Camera-type eye (tissue), 1 donor: ENCODE results near the gene SEMA3F. TPM values are rescaled to one million over a fixed set of nuclear protein-coding genes. Genes with fewer than 3 reads are reported as not detected.

ENCODE experiments used
- total RNA-seq: library from RNA; depleted of rRNA; stranded (reverse); fragments of >200 nt; gene quantifications from one replicate; pipeline ENCODE4 v1.2.3, GENCODE V29; 2014

SEMA3F gene
- 60.7 TPM for total RNA-seq

DNA sequence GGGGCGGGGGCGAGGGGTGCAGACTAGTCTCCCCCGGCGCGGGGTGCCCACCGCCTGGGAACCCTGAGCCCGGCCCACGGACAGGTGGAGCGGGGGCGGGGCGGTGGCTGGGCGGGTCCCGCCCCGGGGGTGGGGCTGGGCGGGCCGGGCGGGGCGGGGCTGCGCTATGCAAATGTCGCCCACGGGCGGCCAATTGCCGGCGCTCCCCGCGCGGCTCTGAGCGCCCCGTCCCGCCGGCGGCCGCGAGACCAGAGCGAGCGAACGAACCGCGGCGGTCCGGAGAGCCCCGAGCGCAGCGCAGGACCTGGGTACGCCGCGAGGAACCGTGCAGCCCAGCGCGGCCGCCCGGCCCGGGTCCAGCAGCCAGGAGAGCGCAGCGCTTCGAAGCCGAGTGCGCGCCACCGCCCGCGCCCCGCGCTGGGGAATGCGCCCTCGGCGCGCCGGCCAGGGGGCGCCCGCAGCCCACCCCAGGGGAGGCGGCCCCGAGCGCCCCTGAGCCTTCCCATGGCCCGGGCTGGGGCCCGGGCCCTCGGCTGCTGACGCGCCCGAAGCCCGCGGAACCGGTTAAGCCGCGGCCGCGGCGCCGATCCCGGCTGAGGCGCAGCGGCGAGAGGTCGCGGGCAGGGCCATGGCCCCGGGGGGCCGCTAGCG, at the start of gene SEMA3F:
Gene SEMA3F, plus strand, starts transcription at position 485 of the 651 bp plus-strand sequence. CDS start 4,299 bp downstream, outside the sequence.

DNA sequence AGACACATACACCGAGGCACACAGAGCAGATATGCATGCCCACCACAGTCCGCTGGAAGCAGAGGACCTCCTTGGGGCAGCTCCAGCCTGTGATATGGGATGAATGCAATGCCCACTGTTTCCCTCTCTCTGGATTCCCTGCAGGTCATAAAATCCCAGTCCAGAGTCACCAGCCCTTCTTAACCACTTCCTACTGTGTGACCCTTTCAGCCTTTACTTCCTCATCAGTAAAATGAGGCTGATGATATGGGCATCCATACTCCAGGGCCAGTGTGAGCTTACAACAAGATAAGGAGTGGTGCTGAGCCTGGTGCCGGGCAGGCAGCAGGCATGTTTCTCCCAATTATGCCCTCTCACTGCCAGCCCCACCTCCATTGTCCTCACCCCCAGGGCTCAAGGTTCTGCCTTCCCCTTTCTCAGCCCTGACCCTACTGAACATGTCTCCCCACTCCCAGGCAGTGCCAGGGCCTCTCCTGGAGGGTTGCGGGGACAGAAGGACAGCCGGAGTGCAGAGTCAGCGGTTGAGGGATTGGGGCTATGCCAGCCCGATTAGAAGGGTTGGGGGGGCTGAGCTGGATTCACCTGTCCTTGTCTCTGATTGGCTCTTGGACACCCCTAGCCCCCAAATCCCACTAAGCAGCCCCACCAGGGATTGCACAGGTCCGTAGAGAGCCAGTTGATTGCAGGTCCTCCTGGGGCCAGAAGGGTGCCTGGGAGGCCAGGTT, 36.0 kb downstream of the SEMA3F start, which contains the start of gene GNAT1:
Gene GNAT1, plus strand, starts transcription at position 675 of the 725 bp plus-strand sequence. CDS start 116 bp downstream, outside the sequence.

DNA sequence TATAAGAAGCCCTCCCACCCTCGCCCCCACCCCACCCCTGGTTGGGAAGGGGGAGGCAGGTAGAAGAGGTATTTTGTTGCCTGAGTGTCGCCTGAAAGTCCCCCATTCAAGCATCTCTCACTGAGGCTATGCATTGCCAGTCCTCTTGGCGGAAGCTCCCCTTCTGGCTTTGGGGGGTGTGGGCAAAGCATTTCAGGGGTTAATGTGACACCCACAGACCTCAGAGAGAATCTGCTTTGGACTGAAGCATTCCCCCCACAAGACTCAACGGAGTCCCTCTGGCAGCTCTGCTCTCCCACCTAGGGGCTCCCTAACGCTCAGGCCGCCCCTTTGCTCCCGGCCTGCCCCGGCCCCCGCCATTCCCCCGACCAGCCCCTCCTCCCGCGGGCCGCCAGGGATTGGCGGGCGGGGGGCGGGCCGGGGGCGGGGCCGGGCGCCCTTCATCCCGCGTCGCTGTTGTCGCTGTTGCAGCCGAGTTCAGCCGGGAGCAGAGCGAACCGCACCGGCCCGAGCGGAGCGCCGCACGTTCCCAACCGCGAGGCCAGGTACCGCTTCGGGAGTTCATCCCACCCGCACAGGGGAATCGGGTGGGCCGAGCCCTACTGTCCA, 49.8 kb downstream of the SEMA3F start, which contains the start of gene SLC38A3:
Gene SLC38A3, plus strand, starts transcription at position 468 of the 609 bp plus-strand sequence. CDS start 8,929 bp downstream, outside the sequence.

DNA sequence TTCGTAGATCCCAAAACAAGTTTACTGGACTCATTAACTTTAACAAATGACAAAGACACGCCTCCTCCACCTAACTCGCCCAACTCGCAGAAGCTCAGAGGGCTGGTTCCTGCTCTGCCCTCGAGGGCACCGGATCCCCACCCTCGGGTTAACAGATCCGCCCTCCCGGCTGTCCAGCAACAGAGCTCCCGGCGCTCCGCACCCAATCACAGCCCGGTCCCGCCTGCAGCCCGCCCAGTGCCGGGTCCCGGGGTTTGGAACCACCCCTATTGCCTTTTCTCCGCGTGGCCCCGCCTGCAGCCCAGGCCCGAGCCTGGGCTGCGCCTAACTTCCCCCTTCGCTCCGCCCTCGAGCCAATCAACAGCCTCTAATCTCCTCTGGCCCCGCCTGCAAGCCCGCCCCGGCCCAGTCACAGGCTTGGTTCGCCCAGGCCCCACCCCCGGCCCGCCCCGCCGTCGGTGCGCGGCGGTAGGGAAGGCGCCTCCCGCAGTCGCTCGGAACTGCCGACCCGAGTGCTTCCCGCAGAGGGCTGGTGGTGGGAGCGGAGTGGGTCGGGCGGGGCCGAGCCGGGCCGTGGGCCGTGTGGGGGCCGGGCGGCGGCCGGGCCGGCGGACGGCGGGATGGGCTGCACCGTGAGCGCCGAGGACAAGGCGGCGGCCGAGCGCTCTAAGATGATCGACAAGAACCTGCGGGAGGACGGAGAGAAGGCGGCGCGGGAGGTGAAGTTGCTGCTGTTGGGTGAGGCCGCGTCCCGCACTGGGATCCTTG, 80.8 kb downstream of the SEMA3F start, which contains the start of gene GNAI2:
Gene GNAI2, plus strand, starts transcription at position 489 of the 768 bp plus-strand sequence. Its CDS starts 132 bp downstream, at position 621.

Other genes with a start within 250 kb of the SEMA3F start
- 8.0 TPM for gene MON1A, start 225.5 kb upstream of the SEMA3F start, total RNA-seq
- 173 TPM for gene RBM6, start 215.2 kb upstream of the SEMA3F start, total RNA-seq
- 451 TPM for gene RBM5, start 66.4 kb upstream of the SEMA3F start, total RNA-seq
- gene GNAT1, start 36.3 kb downstream of the SEMA3F start, total RNA-seq, result 66.7 TPM
- gene SLC38A3, start 49.9 kb downstream of the SEMA3F start, total RNA-seq, result 21.4 TPM
- gene GNAI2, start 80.9 kb downstream of the SEMA3F start, total RNA-seq, result 125 TPM
- gene SEMA3B, start 113.8 kb downstream of the SEMA3F start, total RNA-seq, result 107 TPM
- gene LSMEM2, start 123.8 kb downstream of the SEMA3F start, total RNA-seq, result 1.4 TPM
- gene IFRD2, start 137.1 kb downstream of the SEMA3F start, total RNA-seq, result 19.8 TPM
- 3.9 TPM for gene HYAL3, start 144.1 kb downstream of the SEMA3F start, total RNA-seq
- gene NAA80, start 144.1 kb downstream of the SEMA3F start, total RNA-seq, result 5.5 TPM
- gene HYAL1, start 148.2 kb downstream of the SEMA3F start, total RNA-seq, result 1.1 TPM
- gene HYAL2, start 167.4 kb downstream of the SEMA3F start, total RNA-seq, result 71.0 TPM
- 31.8 TPM for gene TUSC2, start 172.9 kb downstream of the SEMA3F start, total RNA-seq
- gene RASSF1, start 185.5 kb downstream of the SEMA3F start, total RNA-seq, result 37.6 TPM
- 5.7 TPM for gene ZMYND10, start 190.4 kb downstream of the SEMA3F start, total RNA-seq
- 30.0 TPM for gene NPRL2, start 195.5 kb downstream of the SEMA3F start, total RNA-seq
- gene CYB561D2, start 195.5 kb downstream of the SEMA3F start, total RNA-seq, result 17.0 TPM
- gene TMEM115, start 204.2 kb downstream of the SEMA3F start, total RNA-seq, result 33.6 TPM